Erythroblast (primary cell): ENCODE results near the gene SUCO.

Experiments
- GATA1 ChIP-seq: IDR thresholded peaks from 2 replicates; pipeline ENCODE4 v1.6.1; 2011; ENCODE audit warnings: low read depth, mild to moderate bottlenecking, control low read depth, low read length, moderate library complexity
- POLR2A ChIP-seq: IDR thresholded peaks from 2 replicates; pipeline ENCODE4 v1.6.1; 2011; ENCODE audit warnings: mild to moderate bottlenecking, low read length

DNA sequence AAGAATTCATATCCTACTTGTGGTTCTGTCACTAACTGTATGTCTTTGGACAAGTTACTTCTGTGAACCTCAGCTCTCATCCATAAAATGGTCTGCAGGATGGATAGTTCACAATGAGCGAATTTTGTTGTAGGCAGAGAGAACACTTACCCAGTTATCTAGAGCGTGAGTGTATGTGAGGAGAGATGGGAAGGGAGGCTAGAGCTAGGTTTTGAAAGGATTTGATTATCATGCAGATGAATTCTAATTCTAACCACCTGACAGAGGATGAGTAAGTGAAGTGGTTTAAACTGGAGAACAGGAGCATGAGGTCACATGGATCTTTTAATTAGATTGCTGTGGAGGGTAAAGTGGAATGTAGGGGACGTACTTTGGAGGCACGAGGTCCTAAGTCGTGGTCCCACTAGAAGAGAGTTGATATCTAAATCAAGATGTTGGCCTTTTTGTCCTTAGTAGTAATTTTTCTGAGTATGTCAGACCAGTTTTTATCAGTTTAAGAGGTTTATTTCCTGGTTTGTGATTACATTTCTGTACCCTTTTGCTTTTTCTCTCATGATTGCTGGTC, 5.0 kb downstream of the SUCO start:
- TF ChIP-seq POLR2A (no peak), GATA1 (no peak)
